Measurements from ENCODE around the gene CEBPZOS. TPM values are rescaled to one million over a fixed set of nuclear protein-coding genes. Genes with fewer than 3 reads are reported as not detected.

CEBPZOS gene
- total RNA-seq, 4 donors from 2014 or later, result 18.0 to 28.2 (median 21.8) TPM

DNA sequence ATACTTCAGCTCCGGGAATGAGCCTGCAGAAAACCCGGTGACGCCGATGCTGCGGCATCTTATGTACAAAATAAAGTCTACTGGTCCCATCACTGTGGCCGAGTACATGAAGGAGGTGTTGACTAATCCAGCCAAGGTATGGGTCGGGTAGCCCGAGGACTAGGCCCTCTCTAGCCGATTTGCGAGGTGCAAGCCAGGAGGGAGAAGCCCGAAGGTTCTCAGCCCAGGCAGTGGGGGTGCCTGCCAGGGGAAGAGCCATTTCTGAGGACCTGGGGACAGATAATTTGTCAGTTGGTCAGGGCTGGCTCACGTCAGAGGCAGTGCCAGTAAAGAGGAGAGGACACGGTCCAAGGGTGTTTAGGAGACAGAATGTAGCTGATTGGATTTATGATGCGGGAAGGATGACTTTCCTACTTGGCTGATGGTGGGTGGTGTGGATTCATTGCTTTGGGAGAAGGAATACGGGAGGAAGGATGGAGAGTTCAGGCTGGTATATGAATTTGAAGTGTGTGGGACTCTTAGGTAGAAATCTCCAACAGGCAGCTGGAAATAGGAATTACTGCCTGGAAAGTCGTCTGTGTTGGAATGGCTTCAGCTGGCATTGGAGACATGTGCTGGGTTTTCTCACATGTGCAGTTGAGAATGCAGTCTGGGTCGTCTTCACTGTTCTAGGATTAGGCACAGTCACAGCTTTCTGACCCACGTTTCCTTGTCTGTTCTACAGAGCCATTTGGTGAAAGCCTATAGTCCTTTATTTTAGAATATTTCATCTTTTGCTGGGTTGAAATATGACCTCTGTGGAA, 36.0 kb downstream of the CEBPZOS start:
- Histone ChIP-seq H3K27ac (peak overlapping the region; percentile 69 to 96 (median 94)), H3K4me1 (peaks cover 4 to 34% (median 19%) of the 10 kb centered on the region in 4 donors), H3K9me3 (no peaks in the 10 kb centered on the region), H3K36me3 (peaks cover 0 to 25% (median 12%) of the 10 kb centered on the region in 3 donors), H3K4me3 (peak overlapping the region; percentile 61 to 87 (median 72)), H3K27me3 (no peaks in the 10 kb centered on the region)
- WGBS, 2 donors, result 13 to 15% methylated on average over 18 of the region's 18 CpGs
- TF ChIP-seq, protein P1, sequence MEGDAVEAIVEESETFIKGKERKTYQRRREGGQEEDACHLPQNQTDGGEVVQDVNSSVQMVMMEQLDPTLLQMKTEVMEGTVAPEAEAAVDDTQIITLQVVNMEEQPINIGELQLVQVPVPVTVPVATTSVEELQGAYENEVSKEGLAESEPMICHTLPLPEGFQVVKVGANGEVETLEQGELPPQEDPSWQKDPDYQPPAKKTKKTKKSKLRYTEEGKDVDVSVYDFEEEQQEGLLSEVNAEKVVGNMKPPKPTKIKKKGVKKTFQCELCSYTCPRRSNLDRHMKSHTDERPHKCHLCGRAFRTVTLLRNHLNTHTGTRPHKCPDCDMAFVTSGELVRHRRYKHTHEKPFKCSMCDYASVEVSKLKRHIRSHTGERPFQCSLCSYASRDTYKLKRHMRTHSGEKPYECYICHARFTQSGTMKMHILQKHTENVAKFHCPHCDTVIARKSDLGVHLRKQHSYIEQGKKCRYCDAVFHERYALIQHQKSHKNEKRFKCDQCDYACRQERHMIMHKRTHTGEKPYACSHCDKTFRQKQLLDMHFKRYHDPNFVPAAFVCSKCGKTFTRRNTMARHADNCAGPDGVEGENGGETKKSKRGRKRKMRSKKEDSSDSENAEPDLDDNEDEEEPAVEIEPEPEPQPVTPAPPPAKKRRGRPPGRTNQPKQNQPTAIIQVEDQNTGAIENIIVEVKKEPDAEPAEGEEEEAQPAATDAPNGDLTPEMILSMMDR (IDR thresholded peaks at IDR 0.05), result no peak
- TF ChIP-seq EP300 (IDR thresholded peaks at IDR 0.05) (no peak), POLR2A (IDR thresholded peaks at IDR 0.05) (no peak)
- DNase-seq (ENCODE audit: low spot score in 2 of 2), result peak in 1 of 2 donors; percentile 7

DNA sequence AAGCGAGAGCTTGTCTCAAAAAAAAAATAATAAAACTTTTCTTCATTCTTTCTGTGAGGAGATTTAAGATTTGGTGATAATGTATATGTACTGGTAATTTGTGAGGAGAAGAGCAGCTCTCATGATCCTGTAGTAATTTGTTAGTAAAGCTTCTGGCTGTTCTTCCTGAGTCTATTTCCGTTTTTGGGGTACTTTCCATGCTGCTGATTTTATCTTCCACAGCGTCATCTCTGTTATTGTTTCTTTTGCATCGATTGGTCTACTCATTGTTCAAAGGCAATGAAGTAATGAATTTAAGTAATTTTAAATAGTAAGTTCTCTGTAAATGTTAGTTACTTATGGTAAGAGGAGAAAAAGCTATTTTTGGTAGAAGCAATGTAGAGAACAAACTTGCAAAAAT, 47.1 kb downstream of the CEBPZOS start:
- WGBS, 2 donors, result 92 to 95% methylated on average over 4 of the region's 4 CpGs
- H3K36me3 ChIP-seq, result peaks cover 0 to 93% (median 7%) of the 10 kb centered on the region in 3 donors

DNA sequence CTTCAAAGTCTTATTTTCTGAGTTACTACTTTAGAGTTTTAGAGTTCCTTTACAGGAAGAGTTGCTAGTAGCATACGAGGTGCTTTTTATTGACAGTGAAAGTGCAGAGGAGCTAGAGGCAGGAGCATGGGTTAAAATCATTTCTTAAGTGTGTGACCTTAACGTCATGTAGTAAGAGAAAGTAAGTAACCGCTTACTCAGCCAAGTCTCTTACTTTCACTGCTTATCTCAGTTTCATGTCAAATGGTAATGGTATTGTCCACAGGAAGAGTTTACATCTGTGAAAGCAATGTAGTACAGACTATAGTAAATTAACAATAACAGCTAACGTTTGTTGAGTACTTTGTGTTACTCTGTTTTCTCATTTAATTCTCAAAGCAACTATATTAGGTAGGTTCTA, 47.7 kb downstream of the CEBPZOS start:
- Histone ChIP-seq H3K4me1 (no peaks in the 10 kb centered on the region), H3K27me3 (no peaks in the 10 kb centered on the region), H3K9me3 (no peaks in the 10 kb centered on the region), H3K27ac (no peak overlapping the region), H3K36me3 (peaks cover 0 to 95% (median 7%) of the 10 kb centered on the region in 3 donors), H3K4me3 (no peak overlapping the region)
- WGBS, 2 donors, result 69 to 71% methylated on average over 4 of the region's 4 CpGs
- TF ChIP-seq, protein P1 (IDR thresholded peaks at IDR 0.05), result no peak
- TF ChIP-seq EP300 (IDR thresholded peaks at IDR 0.05) (no peak), POLR2A (IDR thresholded peaks at IDR 0.05) (no peak)
- no peak for DNase-seq (ENCODE audit: low spot score in 2 of 2)

More for the DNA sequence above, 47.1 kb downstream of the CEBPZOS start:
- no peaks in the 10 kb centered on the region for H3K27me3 ChIP-seq
- DNase-seq (ENCODE audit: low spot score in 2 of 2), result no peak
- no peak overlapping the region for H3K27ac ChIP-seq
- H3K4me1 ChIP-seq, result no peaks in the 10 kb centered on the region
- H3K9me3 ChIP-seq, result no peaks in the 10 kb centered on the region
- no peak for TF ChIP-seq POLR2A (IDR thresholded peaks at IDR 0.05)
- TF ChIP-seq, protein P1 (IDR thresholded peaks at IDR 0.05), result no peak
- no peak for TF ChIP-seq EP300 (IDR thresholded peaks at IDR 0.05)
- H3K4me3 ChIP-seq, result no peak overlapping the region

DNA sequence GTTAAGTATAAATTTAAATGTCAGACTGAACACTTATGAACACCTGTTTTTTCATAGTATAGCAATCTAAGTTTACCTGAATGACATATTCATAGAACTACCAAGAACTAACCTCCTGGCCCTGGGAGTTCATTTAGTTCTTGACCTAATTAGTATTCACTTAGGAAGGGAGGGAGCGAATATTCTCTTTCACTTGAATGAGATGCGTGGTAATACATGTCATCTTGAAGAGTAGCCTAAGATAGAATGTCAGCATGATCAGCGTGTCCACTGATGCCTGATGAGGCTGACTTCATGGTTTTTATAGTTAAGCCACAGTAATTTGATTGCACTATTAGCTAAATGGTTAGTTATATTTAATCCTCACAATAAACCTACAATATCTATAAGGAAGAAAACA, 48.5 kb downstream of the CEBPZOS start:
- Histone ChIP-seq H3K36me3 (peaks cover 0 to 97% (median 7%) of the 10 kb centered on the region in 3 donors), H3K27ac (no peak overlapping the region), H3K4me1 (no peaks in the 10 kb centered on the region), H3K4me3 (no peak overlapping the region), H3K27me3 (no peaks in the 10 kb centered on the region), H3K9me3 (no peaks in the 10 kb centered on the region)
- no peak for DNase-seq (ENCODE audit: low spot score in 2 of 2)
- no peak for TF ChIP-seq POLR2A (IDR thresholded peaks at IDR 0.05)
- TF ChIP-seq EP300 (IDR thresholded peaks at IDR 0.05), result no peak
- TF ChIP-seq, protein P1 (IDR thresholded peaks at IDR 0.05), result no peak
- 93 to 96% methylated on average over 3 of the region's 3 CpGs for WGBS, 2 donors

DNA sequence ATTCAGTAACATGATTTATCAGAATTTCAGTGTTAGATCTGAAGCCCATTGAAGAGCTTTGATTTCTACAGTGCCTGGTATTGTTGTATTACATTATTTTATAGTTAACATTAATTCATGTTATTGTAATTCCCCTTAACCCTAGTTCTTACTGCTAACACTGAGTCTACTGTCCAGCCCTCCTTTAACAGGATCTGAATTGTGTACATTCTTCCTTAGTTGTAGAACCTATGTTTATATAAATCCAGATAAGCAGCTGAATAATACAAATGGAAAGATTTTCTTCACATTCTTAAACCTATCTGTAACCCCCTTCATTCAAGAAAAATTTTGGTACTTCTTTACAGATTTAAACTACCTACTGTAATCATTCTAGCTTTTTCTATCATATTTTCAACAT, 49.9 kb downstream of the CEBPZOS start:
- no peak for TF ChIP-seq EP300 (IDR thresholded peaks at IDR 0.05)
- no peak for TF ChIP-seq POLR2A (IDR thresholded peaks at IDR 0.05)
- TF ChIP-seq, protein P1 (IDR thresholded peaks at IDR 0.05), result no peak
- H3K4me3 ChIP-seq, result no peak overlapping the region
- H3K9me3 ChIP-seq, result no peaks in the 10 kb centered on the region
- H3K36me3 ChIP-seq, result peaks cover 0 to 92% (median 7%) of the 10 kb centered on the region in 3 donors
- H3K27ac ChIP-seq, result no peak overlapping the region
- H3K4me1 ChIP-seq, result no peaks in the 10 kb centered on the region
- DNase-seq (ENCODE audit: low spot score in 2 of 2), result no peak
- no peaks in the 10 kb centered on the region for H3K27me3 ChIP-seq
